Testis (tissue), 3 donors: ENCODE results near the gene KBTBD4. TPM values are rescaled to one million over a fixed set of nuclear protein-coding genes. Genes with fewer than 3 reads are reported as not detected.

Source experiments
- DNase-seq: peaks from one replicate; pipeline ENCODE4 v3.0.0-alpha.2; 2019
- H3K27ac ChIP-seq, 2 donors: fragments of 200-600 bp; sonication (generic); one replicate each; pipeline ENCODE4 v1.5.1; 2019
- H3K27me3 ChIP-seq: fragments of 200-600 bp; sonication (generic); one replicate; pipeline ENCODE4 v1.5.1; 2019
- H3K36me3 ChIP-seq: fragments of 200-600 bp; sonication (generic); one replicate; pipeline ENCODE4 v1.5.1; 2017; ENCODE audit warnings: low read depth; ENCODE audit errors: missing control alignments
- H3K4me1 ChIP-seq: fragments of 200-600 bp; sonication (generic); one replicate; pipeline ENCODE4 v1.5.1; 2019
- H3K4me3 ChIP-seq, 2 donors: fragments of 200-600 bp; sonication (generic); one replicate each; pipeline ENCODE4 v1.5.1; 2017 to 2019
- H3K9me3 ChIP-seq: fragments of 200-600 bp; sonication (generic); one replicate; pipeline ENCODE4 v1.5.1; 2017
- CTCF ChIP-seq, 3 experiments: fragments of 450-650 bp in 2 of 3; fragments of 200-600 bp in 1 of 3; sonication (generic) in 1 of 3; IDR thresholded peaks; one replicate each; pipeline ENCODE4 v1.5.1; 2016 to 2019; ENCODE audit warnings: antibody characterized with exemption in 3 of 3, mild to moderate bottlenecking in 2 of 3, moderate library complexity in 1 of 3
- POLR2A ChIP-seq: fragments of 450-650 bp; IDR thresholded peaks from one replicate; pipeline ENCODE4 v1.6.1; 2017; ENCODE audit warnings: antibody characterized with exemption, mild to moderate bottlenecking, moderate library complexity
- WGBS, 2 donors: methylation state at CpG; one replicate each; pipeline ENCODE4 v1.1.5; 2018; 5-methylcytosine and 5-hydroxymethylcytosine counted together
- intact Hi-C: fragments of 100-400 bp; cut with DNase I; formaldehyde crosslinking; loops from one replicate; pipeline ENCODE4 v1.15.1; 2023; ENCODE audit warnings: low total_unique reads
- polyA plus RNA-seq: library from polyadenylated mRNA; stranded (reverse); fragments of 350-450 nt; fragmentation: Illumina TruSeq; extraction: RNeasy Lipid Tissue Mini Kit (QIAGEN cat#74804); gene quantifications from one replicate; pipeline ENCODE4 v1.2.3, GENCODE V29; 2014; ENCODE audit warnings: low read depth, low replicate concordance; ENCODE audit not compliant: insufficient read depth
- total RNA-seq, 2 donors: library from RNA; depleted of rRNA; stranded (reverse); fragments of >200 nt; gene quantifications; one replicate each; pipeline ENCODE4 v1.2.3, GENCODE V29; 2016

KBTBD4 gene
- total and polyA plus RNA-seq, 3 donors from 2014 or later = 27.8 to 35.9 (median 35.5) TPM

- intact Hi-C loops = no loop called here
- peak within 1 kb of the TSS in 1 of 2 donors; percentile 20 for H3K27ac ChIP-seq
- no peak for DNase-seq
- peaks cover 4% of the 10 kb centered on the region for H3K4me1 ChIP-seq
- no peaks in the 10 kb centered on the region for H3K36me3 ChIP-seq
- H3K27me3 ChIP-seq = no peaks in the 10 kb centered on the region
- H3K9me3 ChIP-seq = no peaks in the 10 kb centered on the region
- no peak for TF ChIP-seq CTCF (IDR thresholded peaks at IDR 0.05)
- no peak for TF ChIP-seq POLR2A
- 64 to 75% methylated on average over 5 to 12 of the region's 12 CpGs for WGBS, 2 donors
- H3K4me3 ChIP-seq = no peak within 1 kb of the TSS
Measured at GRCh38 chr11:47586098-47586855, 7.5 kb upstream of the KBTBD4 start, which contains the start of gene FAM180B. Gene FAM180B, plus strand, starts transcription at chr11:47586678. Its CDS starts 91 bp downstream, at chr11:47586769.

GRCh38 chr11:47583844-47584243 lies 5.1 kb upstream of the KBTBD4 start:
- Histone ChIP-seq H3K27ac (no peak overlapping the region), H3K27me3 (no peaks in the 10 kb centered on the region), H3K4me1 (peaks cover 13% of the 10 kb centered on the region), H3K9me3 (no peaks in the 10 kb centered on the region), H3K4me3 (no peak overlapping the region), H3K36me3 (no peaks in the 10 kb centered on the region)
- 67 to 76% methylated on average over 5 of the region's 5 CpGs for WGBS, 2 donors
- no peak for DNase-seq
- intact Hi-C loops = no loop called here
- TF ChIP-seq POLR2A (no peak), CTCF (IDR thresholded peaks at IDR 0.05) (no peak)

GRCh38 chr11:47577460-47578041 lies 1.2 kb downstream of the KBTBD4 start:
- intact Hi-C loops = no loop called here
- TF ChIP-seq POLR2A (no peak), CTCF (IDR thresholded peaks at IDR 0.05) (no peak)
- Histone ChIP-seq H3K27ac (peak overlapping the region in 1 of 2 donors; percentile 95), H3K27me3 (no peaks in the 10 kb centered on the region), H3K4me1 (peaks cover 22% of the 10 kb centered on the region), H3K9me3 (no peaks in the 10 kb centered on the region), H3K4me3 (no peak overlapping the region), H3K36me3 (no peaks in the 10 kb centered on the region)
- WGBS, 2 donors = 43 to 49% methylated on average over 13 of the region's 13 CpGs
- no peak for DNase-seq

- Histone ChIP-seq H3K27me3 (no peaks in the 10 kb centered on the region), H3K9me3 (no peaks in the 10 kb centered on the region), H3K36me3 (no peaks in the 10 kb centered on the region), H3K4me1 (peaks cover 13% of the 10 kb centered on the region), H3K4me3 (no peak overlapping the region), H3K27ac (no peak overlapping the region)
- intact Hi-C loops = no loop called here
- TF ChIP-seq CTCF (IDR thresholded peaks at IDR 0.05) (no peak), POLR2A (no peak)
- 74 to 87% methylated on average over 11 of the region's 11 CpGs for WGBS, 2 donors
- DNase-seq = no peak
Measured at GRCh38 chr11:47573321-47573720, 5.4 kb downstream of the KBTBD4 start.
